ENCODE results near the gene CFAP161. TPM values are rescaled to one million over a fixed set of nuclear protein-coding genes. Genes with fewer than 3 reads are reported as not detected.

Gene CFAP161
- total and polyA plus RNA-seq, 9 of the 15 experiments (the other 6 are each of a cell fraction or from before 2014, with no cell fraction given): 25.8 to 83.3 (median 75.6) TPM

DNA sequence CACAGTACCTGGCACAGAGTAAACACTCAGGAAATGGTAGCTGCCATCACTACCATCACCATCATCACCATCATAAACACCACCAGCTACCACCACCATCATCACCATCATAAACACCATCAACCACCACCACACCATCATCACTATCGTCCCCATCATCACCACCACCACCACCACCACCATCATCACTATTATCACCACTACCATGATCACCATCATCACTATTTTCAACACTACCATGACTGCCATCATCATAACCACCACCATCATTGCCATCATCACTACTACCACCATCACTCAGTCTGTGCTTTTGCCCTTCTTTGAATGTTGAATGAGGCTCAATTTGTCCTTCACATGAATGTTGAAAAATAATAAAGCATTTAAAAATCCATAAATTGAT is 41.4 kb downstream of the CFAP161 start:
- Histone ChIP-seq H3K4me2 (ENCODE audit: insufficient read depth, low read length) (no peak overlapping the region), H3K79me2 (ENCODE audit: control insufficient read depth, insufficient read depth, low read length) (no peaks in the 10 kb centered on the region), H3K4me3 (no peak overlapping the region), H3K9ac (ENCODE audit: insufficient read depth in 1 of 2, low read depth in 2 of 2, low read length in 2 of 2) (no peak overlapping the region), H4K20me1 (replicated peaks; ENCODE audit: control insufficient read depth, insufficient read depth, low read length) (no peaks in the 10 kb centered on the region), H2AFZ (ENCODE audit: low read depth, low read length) (no peak overlapping the region), H3K27ac (ENCODE audit: extremely low read depth, low read depth, low read length) (no peak overlapping the region), H3K9me1 (ENCODE audit: control insufficient read depth, insufficient read depth, low read length) (no peaks in the 10 kb centered on the region), H3K4me1 (replicated peaks in 1 of 2; ENCODE audit: control insufficient read depth in 2 of 2, insufficient read depth in 2 of 2, low read length in 2 of 2) (peaks cover 4 to 7% of the 10 kb centered on the region in 2 experiments; a peak in 4 of 5 replicates), H3K36me3 (ENCODE audit: control insufficient read depth, insufficient read depth, low read length) (peaks cover 6% of the 10 kb centered on the region; the same call in 2 of the 3 replicates), H3K27me3 (ENCODE audit: control insufficient read depth in 2 of 2, insufficient read depth in 2 of 2, low read length in 2 of 2) (no peaks in the 10 kb centered on the region), H3K9me3 (replicated peaks; ENCODE audit: control insufficient read depth, insufficient read depth, low read depth, low read length) (no peaks in the 10 kb centered on the region)
- BruUV-seq (replicated peaks): no TSS peak
- ATAC-seq (no peak), FAIRE-seq (no peak), DNase-seq (ENCODE audit: extremely low read depth in 1 of 4, low spot score in 3 of 4) (no peak)
- TF ChIP-seq, protein P1, sequence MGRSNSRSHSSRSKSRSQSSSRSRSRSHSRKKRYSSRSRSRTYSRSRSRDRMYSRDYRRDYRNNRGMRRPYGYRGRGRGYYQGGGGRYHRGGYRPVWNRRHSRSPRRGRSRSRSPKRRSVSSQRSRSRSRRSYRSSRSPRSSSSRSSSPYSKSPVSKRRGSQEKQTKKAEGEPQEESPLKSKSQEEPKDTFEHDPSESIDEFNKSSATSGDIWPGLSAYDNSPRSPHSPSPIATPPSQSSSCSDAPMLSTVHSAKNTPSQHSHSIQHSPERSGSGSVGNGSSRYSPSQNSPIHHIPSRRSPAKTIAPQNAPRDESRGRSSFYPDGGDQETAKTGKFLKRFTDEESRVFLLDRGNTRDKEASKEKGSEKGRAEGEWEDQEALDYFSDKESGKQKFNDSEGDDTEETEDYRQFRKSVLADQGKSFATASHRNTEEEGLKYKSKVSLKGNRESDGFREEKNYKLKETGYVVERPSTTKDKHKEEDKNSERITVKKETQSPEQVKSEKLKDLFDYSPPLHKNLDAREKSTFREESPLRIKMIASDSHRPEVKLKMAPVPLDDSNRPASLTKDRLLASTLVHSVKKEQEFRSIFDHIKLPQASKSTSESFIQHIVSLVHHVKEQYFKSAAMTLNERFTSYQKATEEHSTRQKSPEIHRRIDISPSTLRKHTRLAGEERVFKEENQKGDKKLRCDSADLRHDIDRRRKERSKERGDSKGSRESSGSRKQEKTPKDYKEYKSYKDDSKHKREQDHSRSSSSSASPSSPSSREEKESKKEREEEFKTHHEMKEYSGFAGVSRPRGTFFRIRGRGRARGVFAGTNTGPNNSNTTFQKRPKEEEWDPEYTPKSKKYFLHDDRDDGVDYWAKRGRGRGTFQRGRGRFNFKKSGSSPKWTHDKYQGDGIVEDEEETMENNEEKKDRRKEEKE (IDR thresholded peaks at IDR 0.05; ENCODE audit: borderline replicate concordance in 1 of 2, control insufficient read depth in 1 of 2, low read depth in 2 of 2, low read length in 1 of 2): 0 out of 4 replicates have a peak, but pooled peaks of 1 of the 2 experiments have one; percentile 46
- TF ChIP-seq KDM1A (IDR thresholded peaks at IDR 0.05) (0 out of 4 replicates have a peak, but pooled peaks of 1 of the 2 experiments have one; percentile 19), U2AF1 (optimal IDR thresholded peaks at IDR 0.05; ENCODE audit: low read depth, low read length) (no peak), EHMT2 (IDR thresholded peaks at IDR 0.05) (0 out of 2 replicates have a peak, but pooled peaks have one; percentile 35), HNRNPUL1 (IDR thresholded peaks at IDR 0.05; ENCODE audit: low read length) (no peak)
- TF ChIP-seq, protein P2, sequence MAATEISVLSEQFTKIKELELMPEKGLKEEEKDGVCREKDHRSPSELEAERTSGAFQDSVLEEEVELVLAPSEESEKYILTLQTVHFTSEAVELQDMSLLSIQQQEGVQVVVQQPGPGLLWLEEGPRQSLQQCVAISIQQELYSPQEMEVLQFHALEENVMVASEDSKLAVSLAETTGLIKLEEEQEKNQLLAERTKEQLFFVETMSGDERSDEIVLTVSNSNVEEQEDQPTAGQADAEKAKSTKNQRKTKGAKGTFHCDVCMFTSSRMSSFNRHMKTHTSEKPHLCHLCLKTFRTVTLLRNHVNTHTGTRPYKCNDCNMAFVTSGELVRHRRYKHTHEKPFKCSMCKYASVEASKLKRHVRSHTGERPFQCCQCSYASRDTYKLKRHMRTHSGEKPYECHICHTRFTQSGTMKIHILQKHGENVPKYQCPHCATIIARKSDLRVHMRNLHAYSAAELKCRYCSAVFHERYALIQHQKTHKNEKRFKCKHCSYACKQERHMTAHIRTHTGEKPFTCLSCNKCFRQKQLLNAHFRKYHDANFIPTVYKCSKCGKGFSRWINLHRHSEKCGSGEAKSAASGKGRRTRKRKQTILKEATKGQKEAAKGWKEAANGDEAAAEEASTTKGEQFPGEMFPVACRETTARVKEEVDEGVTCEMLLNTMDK (IDR thresholded peaks at IDR 0.05; ENCODE audit: borderline replicate concordance, insufficient read depth, low read depth, low read length, poor library complexity, severe bottlenecking): no peak
- TF ChIP-seq, protein P3, sequence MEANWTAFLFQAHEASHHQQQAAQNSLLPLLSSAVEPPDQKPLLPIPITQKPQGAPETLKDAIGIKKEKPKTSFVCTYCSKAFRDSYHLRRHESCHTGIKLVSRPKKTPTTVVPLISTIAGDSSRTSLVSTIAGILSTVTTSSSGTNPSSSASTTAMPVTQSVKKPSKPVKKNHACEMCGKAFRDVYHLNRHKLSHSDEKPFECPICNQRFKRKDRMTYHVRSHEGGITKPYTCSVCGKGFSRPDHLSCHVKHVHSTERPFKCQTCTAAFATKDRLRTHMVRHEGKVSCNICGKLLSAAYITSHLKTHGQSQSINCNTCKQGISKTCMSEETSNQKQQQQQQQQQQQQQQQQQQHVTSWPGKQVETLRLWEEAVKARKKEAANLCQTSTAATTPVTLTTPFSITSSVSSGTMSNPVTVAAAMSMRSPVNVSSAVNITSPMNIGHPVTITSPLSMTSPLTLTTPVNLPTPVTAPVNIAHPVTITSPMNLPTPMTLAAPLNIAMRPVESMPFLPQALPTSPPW (CRISPR knock-in tag; IDR thresholded peaks at IDR 0.05): no peak
- ChIA-PET POLR2A (no interaction called here), CTCF (ENCODE audit: low intra/inter-chr PET ratio) (no interaction called here)
- in situ Hi-C loops (cut with MboI): no loop called here
- intact Hi-C loops (cut with micrococcal nuclease): no loop called here
- 36% methylated on average over 1 of the region's 1 CpG for WGBS (ENCODE audit: insufficient coverage, low coverage, missing lambda C conversion rate)
